Heart left ventricle (tissue), 16 donors: ENCODE measurements around the gene CCNY. TPM values are rescaled to one million over a fixed set of nuclear protein-coding genes. Genes with fewer than 3 reads are reported as not detected.

Experiments used
- ATAC-seq, 4 donors: fragments of 200-7000 bp; cut with Tn5 transposase; one replicate each; pipeline ENCODE4 v1.9.1; 2020 to 2022; ENCODE audit warnings: moderate library complexity in 4 of 4, mild to moderate bottlenecking in 3 of 4, moderate number of reproducible peaks in 1 of 4
- DNase-seq, 5 donors: peaks; one replicate each; pipeline ENCODE4 v3.0.0-alpha.2; 2020
- H3K27ac ChIP-seq, 12 donors: fragments of 200-600 bp; sonication (generic) in 4 of 12; one replicate each; pipeline versions ENCODE4 v1.5.0 to v1.8.0; 2016 to 2022; ENCODE audit warnings: mild to moderate bottlenecking in 2 of 12
- H3K27me3 ChIP-seq, 9 donors: fragments of 200-600 bp; sonication (generic) in 2 of 9; one replicate each; pipeline versions ENCODE4 v1.5.1 to v1.8.0; 2016 to 2022; ENCODE audit warnings: mild to moderate bottlenecking in 3 of 9
- H3K36me3 ChIP-seq, 9 donors: fragments of 200-600 bp; sonication (generic) in 2 of 9; one replicate each; pipeline versions ENCODE4 v1.5.0 to v1.8.0; 2018 to 2022; ENCODE audit warnings: mild to moderate bottlenecking in 2 of 9
- H3K4me1 ChIP-seq, 12 donors: fragments of 200-600 bp; sonication (generic) in 4 of 12; one replicate each; pipeline versions ENCODE4 v1.5.0 to v1.8.0; 2016 to 2022; ENCODE audit warnings: mild to moderate bottlenecking in 3 of 12
- H3K4me3 ChIP-seq, 12 donors: fragments of 200-600 bp; sonication (generic) in 4 of 12; one replicate each; pipeline versions ENCODE4 v1.5.0 to v1.8.0; 2017 to 2022; ENCODE audit warnings: mild to moderate bottlenecking in 9 of 12, moderate library complexity in 4 of 12
- H3K9me3 ChIP-seq, 12 donors: fragments of 200-600 bp; sonication (generic) in 4 of 12; one replicate each; pipeline versions ENCODE4 v1.5.0 to v1.8.0; 2016 to 2022; ENCODE audit warnings: mild to moderate bottlenecking in 1 of 12
- POLR2A ChIP-seq, 2 donors: fragments of 450-650 bp; IDR thresholded peaks; one replicate each; pipeline ENCODE4 v1.6.1; 2017; ENCODE audit warnings: antibody characterized with exemption in 2 of 2, mild to moderate bottlenecking in 2 of 2, moderate library complexity in 2 of 2
- WGBS, 4 donors: extraction: QIAGEN DNeasy Blood & Tissue Kit in 2 of 4; methylation state at CpG; one replicate each; pipeline versions ENCODE4 v1.1.5 to v1.1.7; 2013 to 2018; 5-methylcytosine and 5-hydroxymethylcytosine counted together
- intact Hi-C, 10 donors: fragments of 100-400 bp; cut with DNase I; formaldehyde crosslinking; loops; one replicate each; pipeline versions ENCODE4 v1.11.1 to v1.14.2; 2022
- polyA plus RNA-seq, 2 donors: library from polyadenylated mRNA; stranded (reverse); fragments of 200-250 nt; gene quantifications; one replicate each; pipeline ENCODE4 v1.2.3, GENCODE V29; 2013
- total RNA-seq, 9 donors: library from RNA; depleted of rRNA in 2 of 9; stranded (reverse); fragments of >200 nt in 2 of 9; fragmentation: NEBNext Ultra II Directional in 3 of 9; extraction: Animal tissue kit (Norgen Biotek cat#: 25700) in 3 of 9; gene quantifications; one replicate each; pipeline versions ENCODE4 v1.1.0 to v1.2.4, GENCODE V29; 2016 to 2023
- TF ChIP-seq, protein P1 (sequence below), 12 donors: fragments of 200-600 bp; sonication (generic) in 4 of 12; IDR thresholded peaks; one replicate each; pipeline versions ENCODE4 v1.5.0 to v1.8.0; 2018 to 2022; ENCODE audit warnings: antibody characterized with exemption in 12 of 12, mild to moderate bottlenecking in 5 of 12
- donor health status: ischemic (EF 13 %, LVEDD 7.1; RV severe dilation, severe dysfunction).
- donor health status: healthy with polysubstance abuse.
- donor health status: DM: no; HTN: yes; CAD: no.
- donor health status: DM: no; HTN: no; CAD: no.
- donor health status: ischemic (EF 25% LVEDD 6.9; RV normal size, moderate dysfunction).
- donor health status: ischemic (EF 25% LVEDD 5.7; RV mildly dilated, moderate dysfunction).
- donor health status: healthy.
- donor health status: DM: yes; HTN: yes; CAD: no.
- donor health status: ischemic (EF 35%, LVEDD 5.7; RV mildly dilated, moderate dysfunction).
- donor health status: nonischemic (EF 11% LVEDD 7.7; RV severe dilation, severe dysfunction).
- donor health status: DM: yes; HTN: yes; CAD: no.
- donor health status: PGD.
- donor health status: ischemic (EF 29% LVEDD 5.4; RV normal size, mild dysfunction).
- donor health status: nonischemic (EF 23%, LVEDD 6.1; RV moderate dilation, normal function).

CCNY gene
- total and polyA plus RNA-seq, 11 donors: 26.4 to 106 (median 80.7) TPM

DNA sequence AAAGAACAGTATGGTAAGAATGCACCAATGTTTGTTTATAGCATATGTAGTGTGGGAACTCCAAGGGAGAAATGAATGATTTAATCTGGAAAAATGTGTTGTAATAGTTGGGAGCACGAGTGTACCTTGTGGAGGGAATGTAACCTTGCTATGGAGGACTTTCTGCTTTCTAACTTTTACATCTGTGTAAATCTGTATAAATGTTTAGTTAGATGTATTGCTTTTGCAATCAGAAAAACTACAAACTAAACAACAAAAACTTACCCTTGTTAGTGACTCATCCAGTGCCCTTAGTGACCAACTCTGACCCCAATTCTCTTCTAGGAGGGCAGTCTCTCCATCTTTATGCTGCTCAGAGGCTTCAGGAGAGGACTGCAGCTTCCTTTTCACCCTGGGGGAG, 89.3 kb downstream of the CCNY start:
- Histone ChIP-seq H3K4me3 (no peak overlapping the region), H3K9me3 (no peaks in the 10 kb centered on the region), H3K4me1 (peaks cover 2 to 70% (median 50%) of the 10 kb centered on the region in 12 donors), H3K27ac (no peak overlapping the region), H3K27me3 (no peaks in the 10 kb centered on the region), H3K36me3 (no peaks in the 10 kb centered on the region)
- no peak for ATAC-seq
- no peak for DNase-seq
- 72 to 84% (median 76%) methylated on average over 1 of the region's 1 CpG for WGBS, 4 donors
- intact Hi-C loops: no loop called here
- TF ChIP-seq POLR2A (IDR thresholded peaks at IDR 0.05): no peak
- TF ChIP-seq, protein P1, sequence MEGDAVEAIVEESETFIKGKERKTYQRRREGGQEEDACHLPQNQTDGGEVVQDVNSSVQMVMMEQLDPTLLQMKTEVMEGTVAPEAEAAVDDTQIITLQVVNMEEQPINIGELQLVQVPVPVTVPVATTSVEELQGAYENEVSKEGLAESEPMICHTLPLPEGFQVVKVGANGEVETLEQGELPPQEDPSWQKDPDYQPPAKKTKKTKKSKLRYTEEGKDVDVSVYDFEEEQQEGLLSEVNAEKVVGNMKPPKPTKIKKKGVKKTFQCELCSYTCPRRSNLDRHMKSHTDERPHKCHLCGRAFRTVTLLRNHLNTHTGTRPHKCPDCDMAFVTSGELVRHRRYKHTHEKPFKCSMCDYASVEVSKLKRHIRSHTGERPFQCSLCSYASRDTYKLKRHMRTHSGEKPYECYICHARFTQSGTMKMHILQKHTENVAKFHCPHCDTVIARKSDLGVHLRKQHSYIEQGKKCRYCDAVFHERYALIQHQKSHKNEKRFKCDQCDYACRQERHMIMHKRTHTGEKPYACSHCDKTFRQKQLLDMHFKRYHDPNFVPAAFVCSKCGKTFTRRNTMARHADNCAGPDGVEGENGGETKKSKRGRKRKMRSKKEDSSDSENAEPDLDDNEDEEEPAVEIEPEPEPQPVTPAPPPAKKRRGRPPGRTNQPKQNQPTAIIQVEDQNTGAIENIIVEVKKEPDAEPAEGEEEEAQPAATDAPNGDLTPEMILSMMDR (IDR thresholded peaks at IDR 0.05): no peak

DNA sequence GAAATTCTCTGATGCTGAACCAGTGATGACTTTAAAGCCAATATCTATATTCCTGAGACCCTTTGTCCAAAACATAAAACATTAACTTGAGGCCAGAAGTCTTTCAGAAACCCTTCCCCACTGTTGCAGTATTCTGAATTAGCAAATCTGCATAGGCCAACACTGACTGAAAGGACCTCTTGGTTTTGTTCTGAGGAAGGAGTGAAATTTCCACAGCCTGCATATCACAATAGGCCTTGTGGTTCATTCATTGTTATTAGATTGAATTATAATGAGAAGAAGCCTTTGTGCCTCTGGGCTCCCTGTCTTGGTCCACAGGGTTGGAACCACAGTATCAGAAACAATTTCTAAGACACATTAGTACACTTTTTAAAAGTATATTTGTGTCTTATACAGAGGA, 90.3 kb downstream of the CCNY start:
- intact Hi-C loops: no loop called here
- H3K4me1 ChIP-seq: peaks cover 2 to 64% (median 41%) of the 10 kb centered on the region in 12 donors

DNA sequence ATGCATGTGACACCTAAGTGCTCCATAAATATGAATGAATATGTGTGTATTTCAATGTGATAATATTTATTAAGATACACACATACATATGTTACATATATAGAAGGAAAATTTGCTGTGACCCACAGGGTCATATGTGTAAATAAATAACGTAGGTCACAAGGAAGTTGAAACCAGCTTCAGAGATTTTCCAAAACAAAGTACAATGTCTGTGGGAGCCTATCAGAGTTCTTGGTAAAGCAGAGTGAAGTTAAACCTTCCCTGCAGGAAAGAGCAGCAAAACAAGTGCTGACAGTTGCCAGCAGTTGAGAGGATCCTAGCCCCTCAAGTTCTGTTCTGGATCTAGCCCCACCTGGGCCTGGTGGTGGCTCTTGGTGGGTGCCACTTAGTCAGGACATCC, 91.2 kb downstream of the CCNY start:
- Histone ChIP-seq H3K27me3 (no peaks in the 10 kb centered on the region), H3K4me1 (peaks cover 3 to 63% (median 40%) of the 10 kb centered on the region in 12 donors), H3K27ac (no peak overlapping the region), H3K9me3 (no peaks in the 10 kb centered on the region), H3K36me3 (no peaks in the 10 kb centered on the region), H3K4me3 (no peak overlapping the region)
- ATAC-seq (no peak), DNase-seq (no peak)
- 38 to 43% (median 42%) methylated on average over 1 of the region's 1 CpG for WGBS, 4 donors
- intact Hi-C loops: no loop called here
- TF ChIP-seq, protein P1 (IDR thresholded peaks at IDR 0.05): no peak
- no peak for TF ChIP-seq POLR2A (IDR thresholded peaks at IDR 0.05)

More for the DNA sequence above, 90.3 kb downstream of the CCNY start:
- Histone ChIP-seq H3K36me3 (no peaks in the 10 kb centered on the region), H3K4me3 (no peak overlapping the region), H3K27me3 (no peaks in the 10 kb centered on the region), H3K9me3 (no peaks in the 10 kb centered on the region), H3K27ac (no peak overlapping the region)
- no peak for DNase-seq
- no peak for ATAC-seq
- TF ChIP-seq POLR2A (IDR thresholded peaks at IDR 0.05): no peak
- TF ChIP-seq, protein P1 (IDR thresholded peaks at IDR 0.05): no peak

DNA sequence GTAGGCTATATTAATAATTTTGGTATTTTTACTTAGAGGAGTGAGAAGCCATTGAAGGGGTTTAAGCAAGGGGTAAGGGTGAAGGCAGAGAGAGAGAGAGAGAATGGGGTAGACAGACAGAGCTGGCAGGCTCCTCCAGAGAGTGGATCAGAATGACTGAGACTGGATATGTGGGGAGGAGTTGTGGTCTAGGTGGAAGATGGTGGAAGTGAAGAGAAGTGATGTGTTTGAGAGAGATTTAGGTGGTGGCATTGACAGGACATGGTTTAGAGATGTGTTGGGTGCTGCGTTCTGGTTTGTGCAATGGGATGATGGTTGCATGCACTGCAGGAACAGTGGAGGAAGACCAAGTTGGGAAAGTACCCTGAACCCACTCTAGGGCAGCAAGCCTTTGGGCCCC, 92.2 kb downstream of the CCNY start:
- no peak for DNase-seq
- no peak for ATAC-seq
- Histone ChIP-seq H3K4me1 (peaks cover 4 to 59% (median 35%) of the 10 kb centered on the region in 12 donors), H3K27ac (no peak overlapping the region), H3K27me3 (no peaks in the 10 kb centered on the region), H3K9me3 (no peaks in the 10 kb centered on the region), H3K36me3 (no peaks in the 10 kb centered on the region), H3K4me3 (no peak overlapping the region)
- TF ChIP-seq, protein P1 (IDR thresholded peaks at IDR 0.05): no peak
- no peak for TF ChIP-seq POLR2A (IDR thresholded peaks at IDR 0.05)
- WGBS, 4 donors: 86 to 96% (median 93%) methylated on average over 1 of the region's 1 CpG
- intact Hi-C loops: no loop called here
